CD4-positive, alpha-beta T cell (primary cell): ENCODE results near the gene NT5DC1. TPM values are rescaled to one million over a fixed set of nuclear protein-coding genes. Genes with fewer than 3 reads are reported as not detected.

ENCODE experiments used
- ATAC-seq: fragments of 200-7000 bp; cut with Tn5 transposase; one replicate; pipeline ENCODE4 v1.10.0; 2022; ENCODE audit warnings: mild to moderate bottlenecking; ENCODE audit not compliant: poor library complexity
- CTCF ChIA-PET: fragments of 350-600 bp; sonication (Branson Sonifier 250); formaldehyde crosslinking; loops from one replicate; lab custom pipeline; 2021; ENCODE audit warnings: antibody characterized with exemption, inconsistent platforms; lab: Charles Lee
- POLR2A ChIA-PET: fragments of 350-600 bp; sonication (Branson Sonifier 250); formaldehyde crosslinking; loops from one replicate; lab custom pipeline; 2021; ENCODE audit warnings: antibody characterized with exemption, inconsistent platforms; lab: Charles Lee
- DNase-seq, 14 experiments: peaks; one replicate each; pipeline ENCODE4 v3.0.0-alpha.2; 2013 to 2020; ENCODE audit warnings: mixed read lengths in 2 of 14
- H3K27ac ChIP-seq, 2 donors: one replicate each; pipeline versions ENCODE4 v1.5.1 to v1.7.0; 2013; ENCODE audit warnings: low read length in 2 of 2, low read depth in 1 of 2, mild to moderate bottlenecking in 1 of 2
- H3K27me3 ChIP-seq, 2 experiments: 1 replicate in 1 of 2; 2 replicates in 1 of 2; pipeline versions ENCODE4 v1.6.1 to v1.7.0; 2013; ENCODE audit warnings: low read length in 2 of 2, control low read depth in 1 of 2, mild to moderate bottlenecking in 1 of 2, moderate library complexity in 1 of 2; ENCODE audit not compliant: insufficient read depth in 2 of 2, control insufficient read depth in 1 of 2
- H3K36me3 ChIP-seq: one replicate; pipeline ENCODE4 v1.6.1; 2013; ENCODE audit warnings: low read length, control low read depth; ENCODE audit not compliant: insufficient read depth
- H3K4me1 ChIP-seq: one replicate; pipeline ENCODE4 v1.6.1; 2013; ENCODE audit warnings: low read length, control low read depth; ENCODE audit not compliant: insufficient read depth
- H3K4me3 ChIP-seq: one replicate; pipeline ENCODE4 v1.5.1; 2013; ENCODE audit warnings: mild to moderate bottlenecking, low read length, moderate library complexity
- H3K9me3 ChIP-seq, 2 experiments: 1 replicate in 1 of 2; 2 replicates in 1 of 2; pipeline versions ENCODE4 v1.6.1 to v1.7.0; 2013; ENCODE audit warnings: low read length in 2 of 2, mild to moderate bottlenecking in 2 of 2, control low read depth in 1 of 2, moderate library complexity in 1 of 2; ENCODE audit not compliant: control insufficient read depth in 1 of 2, insufficient read depth in 1 of 2
- H3K27ac Mint-ChIP-seq: one replicate; pipeline ENCODE4 v1.8.0; 2020; ENCODE audit warnings: mixed read lengths
- H3K27me3 Mint-ChIP-seq: one replicate; pipeline ENCODE4 v1.8.0; 2021; ENCODE audit warnings: mixed read lengths
- H3K36me3 Mint-ChIP-seq: one replicate; pipeline ENCODE4 v1.8.0; 2021; ENCODE audit warnings: low read depth, mixed read lengths
- H3K4me1 Mint-ChIP-seq: one replicate; pipeline ENCODE4 v1.8.0; 2021; ENCODE audit warnings: low read depth, mixed read lengths
- H3K4me3 Mint-ChIP-seq: one replicate; pipeline ENCODE4 v1.8.0; 2020; ENCODE audit warnings: mild to moderate bottlenecking, mixed read lengths
- H3K9me3 Mint-ChIP-seq: one replicate; pipeline ENCODE4 v1.8.0; 2020; ENCODE audit warnings: mixed read lengths
- intact Hi-C, 2 experiments: fragments of 100-400 bp; cut with DNase I in 1 of 2; cut with micrococcal nuclease in 1 of 2; formaldehyde crosslinking; loops; one replicate each; pipeline versions ENCODE4 v1.15.1 to v1.9.0; 2023 to 2025; cut with DNase I, micrococcal nuclease
- total RNA-seq, 174 experiments: library from RNA in 2 of 174; stranded (reverse) in 2 of 174; gene quantifications; one replicate each; pipeline ENCODE4 v1.2.3 and lab custom pipeline; 2021 to 2026
- TF ChIP-seq, protein P1 (sequence below): fragments of 200-600 bp; IDR thresholded peaks from one replicate; pipeline ENCODE4 v1.8.0; 2022; ENCODE audit warnings: antibody characterized with exemption, mild to moderate bottlenecking

The NT5DC1 gene
- total RNA-seq, 2 experiments from 2014 or later: 24.2 to 27.2 TPM

DNA sequence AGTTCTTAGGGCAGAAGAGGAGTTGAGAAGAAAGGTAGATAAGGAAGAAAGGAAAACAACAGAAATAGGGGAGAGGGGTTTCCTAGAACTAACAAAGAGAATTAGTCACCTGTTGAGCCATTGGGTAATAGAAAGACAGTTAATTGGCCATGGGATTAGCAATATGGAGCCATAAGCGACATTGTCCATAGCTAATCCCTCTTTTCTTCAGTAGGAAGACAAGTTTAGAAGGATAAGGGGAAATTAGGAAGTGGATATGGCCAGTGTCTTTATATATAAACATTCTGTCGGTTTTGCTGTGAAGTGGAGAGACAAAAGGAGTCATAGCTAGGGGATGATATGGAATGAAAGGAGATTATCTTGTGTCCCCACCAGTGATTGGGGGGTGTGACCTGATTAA lies 69.2 kb downstream of the NT5DC1 start:
- ATAC-seq (no peak), DNase-seq (no peak)
- no peak overlapping the region for H3K4me3 ChIP-seq
- H3K27me3 ChIP-seq: no peaks in the 10 kb centered on the region
- H3K27ac ChIP-seq: no peak overlapping the region
- H3K4me1 ChIP-seq: no peaks in the 10 kb centered on the region
- H3K27me3 Mint-ChIP-seq: no peaks in the 10 kb centered on the region
- no peak overlapping the region for H3K4me3 Mint-ChIP-seq
- ChIA-PET CTCF (no interaction called here), POLR2A (no interaction called here)
- peaks cover 0 to 5% of the 10 kb centered on the region in 2 experiments for H3K9me3 ChIP-seq
- no peaks in the 10 kb centered on the region for H3K4me1 Mint-ChIP-seq
- peaks cover 7% of the 10 kb centered on the region for H3K36me3 ChIP-seq
- TF ChIP-seq, protein P1, sequence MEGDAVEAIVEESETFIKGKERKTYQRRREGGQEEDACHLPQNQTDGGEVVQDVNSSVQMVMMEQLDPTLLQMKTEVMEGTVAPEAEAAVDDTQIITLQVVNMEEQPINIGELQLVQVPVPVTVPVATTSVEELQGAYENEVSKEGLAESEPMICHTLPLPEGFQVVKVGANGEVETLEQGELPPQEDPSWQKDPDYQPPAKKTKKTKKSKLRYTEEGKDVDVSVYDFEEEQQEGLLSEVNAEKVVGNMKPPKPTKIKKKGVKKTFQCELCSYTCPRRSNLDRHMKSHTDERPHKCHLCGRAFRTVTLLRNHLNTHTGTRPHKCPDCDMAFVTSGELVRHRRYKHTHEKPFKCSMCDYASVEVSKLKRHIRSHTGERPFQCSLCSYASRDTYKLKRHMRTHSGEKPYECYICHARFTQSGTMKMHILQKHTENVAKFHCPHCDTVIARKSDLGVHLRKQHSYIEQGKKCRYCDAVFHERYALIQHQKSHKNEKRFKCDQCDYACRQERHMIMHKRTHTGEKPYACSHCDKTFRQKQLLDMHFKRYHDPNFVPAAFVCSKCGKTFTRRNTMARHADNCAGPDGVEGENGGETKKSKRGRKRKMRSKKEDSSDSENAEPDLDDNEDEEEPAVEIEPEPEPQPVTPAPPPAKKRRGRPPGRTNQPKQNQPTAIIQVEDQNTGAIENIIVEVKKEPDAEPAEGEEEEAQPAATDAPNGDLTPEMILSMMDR: no peak
- peaks cover 10% of the 10 kb centered on the region for H3K9me3 Mint-ChIP-seq
- intact Hi-C loops: no loop called here
- H3K36me3 Mint-ChIP-seq: peaks cover 83% of the 10 kb centered on the region
- no peak overlapping the region for H3K27ac Mint-ChIP-seq

DNA sequence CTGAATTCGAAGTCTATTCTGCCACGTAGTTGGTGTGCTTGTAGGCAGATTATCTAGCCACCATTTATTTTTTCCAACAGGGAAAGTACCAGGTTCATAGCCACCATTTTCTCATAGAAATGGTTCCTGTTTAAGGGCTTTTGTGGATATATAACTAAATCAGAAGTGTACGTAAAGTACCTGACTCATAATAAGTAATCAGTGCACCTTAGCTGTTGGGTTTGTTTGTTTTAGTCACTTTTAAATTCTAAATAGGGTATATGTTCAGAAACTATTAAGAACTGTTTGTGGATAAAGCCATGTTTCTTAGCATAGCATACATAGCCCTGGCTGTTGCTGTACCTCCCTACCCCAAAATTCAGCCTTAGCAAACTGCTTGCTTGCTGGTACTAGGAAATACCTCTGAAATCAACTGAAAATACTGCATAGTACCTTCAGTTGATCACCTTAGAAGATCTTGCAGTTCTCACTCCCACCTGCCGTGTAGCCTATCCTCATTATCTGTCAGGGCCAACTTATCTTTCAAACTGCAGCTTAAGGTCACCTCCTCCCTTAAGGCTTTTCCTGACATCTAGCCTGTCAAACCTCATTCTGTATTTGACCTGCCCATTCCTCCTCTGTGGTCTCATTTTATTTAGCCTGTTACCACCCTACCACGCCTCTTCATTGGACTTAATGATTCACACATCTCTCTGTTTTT lies 69.9 kb downstream of the NT5DC1 start:
- peaks cover 82% of the 10 kb centered on the region for H3K36me3 Mint-ChIP-seq
- no peaks in the 10 kb centered on the region for H3K4me1 ChIP-seq
- no peaks in the 10 kb centered on the region for H3K4me1 Mint-ChIP-seq
- no peaks in the 10 kb centered on the region for H3K27me3 Mint-ChIP-seq
- no peak overlapping the region for H3K27ac ChIP-seq
- intact Hi-C loops: no loop called here
- ChIA-PET POLR2A (no interaction called here), CTCF (no interaction called here)
- H3K4me3 Mint-ChIP-seq: no peak overlapping the region
- H3K27me3 ChIP-seq: no peaks in the 10 kb centered on the region
- ATAC-seq: no peak
- DNase-seq: no peak
- peaks cover 7% of the 10 kb centered on the region for H3K36me3 ChIP-seq
- no peak overlapping the region for H3K27ac Mint-ChIP-seq
- H3K9me3 ChIP-seq: peaks cover 0 to 4% of the 10 kb centered on the region in 2 experiments
- TF ChIP-seq, protein P1: no peak
- H3K4me3 ChIP-seq: no peak overlapping the region
- peaks cover 10% of the 10 kb centered on the region for H3K9me3 Mint-ChIP-seq

DNA sequence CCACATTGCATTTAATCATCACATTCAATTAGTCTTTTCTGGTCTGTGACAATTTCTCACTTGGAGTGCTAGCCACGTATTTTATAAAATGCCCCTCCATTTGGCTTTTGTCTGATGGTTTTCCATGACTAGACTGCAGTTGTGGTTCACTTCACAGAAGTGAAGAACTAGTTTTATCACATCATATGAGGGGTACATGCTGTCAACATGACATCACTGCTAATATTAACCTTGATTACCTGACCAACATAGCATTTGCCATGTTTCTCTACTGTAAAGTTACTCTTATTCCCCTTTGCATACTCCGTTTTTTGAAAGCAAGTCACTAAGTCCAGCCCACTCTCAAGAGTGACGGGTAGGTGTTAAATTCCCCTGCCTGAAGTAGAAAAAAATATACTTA lies 73.3 kb downstream of the NT5DC1 start:
- H3K27me3 ChIP-seq: no peaks in the 10 kb centered on the region
- no peak overlapping the region for H3K27ac ChIP-seq
- no peaks in the 10 kb centered on the region for H3K4me1 ChIP-seq
- Mint-ChIP-seq H3K36me3 (peaks cover 64% of the 10 kb centered on the region), H3K4me3 (no peak overlapping the region), H3K27me3 (no peaks in the 10 kb centered on the region), H3K27ac (no peak overlapping the region), H3K4me1 (no peaks in the 10 kb centered on the region), H3K9me3 (peaks cover 11% of the 10 kb centered on the region)
- TF ChIP-seq, protein P1: no peak
- H3K36me3 ChIP-seq: peaks cover 10% of the 10 kb centered on the region
- H3K4me3 ChIP-seq: no peak overlapping the region
- no peaks in the 10 kb centered on the region for H3K9me3 ChIP-seq
- DNase-seq (no peak), ATAC-seq (no peak)
- ChIA-PET CTCF (no interaction called here), POLR2A (no interaction called here)
- intact Hi-C loops: no loop called here
